ENCODE data around the gene MRPS14.

- TF ChIP-seq CTCF (IDR thresholded peaks at IDR 0.05) (no peak), POLR2A (IDR thresholded peaks at IDR 0.05; ENCODE audit: low read depth) (no peak)
Measured at GRCh38 chr1:175050992-175051391, 27.8 kb upstream of the MRPS14 start.

All from esophagus muscularis mucosa (tissue), 3 donors.